ENCODE data around the gene SYK.

GRCh38 chr9:90789408-90789807, 12.2 kb upstream of the SYK start:
- TF ChIP-seq CTCF (IDR thresholded peaks at IDR 0.05) = no peak
- no peak for TF ChIP-seq POLR2A (IDR thresholded peaks at IDR 0.05)
